ENCODE data around the gene INTS1.
"Not testable (repeated sequence)": the region's sequence is repeated elsewhere in the genome, so short reads cannot be mapped to it uniquely, and the experiment has no call there.

GRCh38 chr7:1446026-1446425 is 58.2 kb downstream of the INTS1 start:
- not testable (repeated sequence) for TF ChIP-seq CTCF (conservative IDR thresholded peaks at IDR 0.05); ZFX (IDR thresholded peaks at IDR 0.05)

Measured in C4-2B (cell line).